ENCODE results near the gene CCDC141.
"Not testable (repeated sequence)": the region's sequence is repeated elsewhere in the genome, so short reads cannot be mapped to it uniquely, and the experiment has no call there.

Gene CCDC141

GRCh38 chr2:179036353-179036905, 13.5 kb downstream of the CCDC141 start:
- no peak for DNase-seq

- DNase-seq, result no peak
These were observed 18.1 kb downstream of the CCDC141 start for GRCh38 chr2:179031731-179032408.

GRCh38 chr2:179024445-179024844, 25.5 kb downstream of the CCDC141 start:
- DNase-seq, result no peak

- no peak for DNase-seq
These were observed 27.3 kb downstream of the CCDC141 start for GRCh38 chr2:179022685-179023084.

- DNase-seq, result no peak
These were observed 28.7 kb downstream of the CCDC141 start for GRCh38 chr2:179021258-179021657.

GRCh38 chr2:179020156-179020750, 29.7 kb downstream of the CCDC141 start:
- DNase-seq, result peak in 1 of 56 donors; percentile 1

- DNase-seq, result no peak
These were observed 30.7 kb downstream of the CCDC141 start for GRCh38 chr2:179019260-179019659.

GRCh38 chr2:179017773-179018357, 32.1 kb downstream of the CCDC141 start:
- DNase-seq, result no peak

- not testable (repeated sequence) for DNase-seq
These were observed 35.7 kb downstream of the CCDC141 start for GRCh38 chr2:179014189-179014588.

GRCh38 chr2:179005976-179006375, 44.0 kb downstream of the CCDC141 start:
- DNase-seq, result no peak

- DNase-seq, result no peak
These were observed 50.5 kb downstream of the CCDC141 start for GRCh38 chr2:178999476-178999875.

- DNase-seq, result no peak
These were observed 51.4 kb downstream of the CCDC141 start for GRCh38 chr2:178998539-178998938.

- DNase-seq, result no peak
These were observed 52.5 kb downstream of the CCDC141 start for GRCh38 chr2:178997477-178997876.

- DNase-seq, result no peak
These were observed 52.9 kb downstream of the CCDC141 start for GRCh38 chr2:178997067-178997466.

GRCh38 chr2:178994264-178994663, 55.7 kb downstream of the CCDC141 start:
- no peak for DNase-seq

GRCh38 chr2:178993788-178994187, 56.1 kb downstream of the CCDC141 start:
- no peak for DNase-seq

- DNase-seq, result not testable (repeated sequence)
These were observed 57.2 kb downstream of the CCDC141 start for GRCh38 chr2:178992719-178993118.

GRCh38 chr2:178990533-178991241, 59.2 kb downstream of the CCDC141 start:
- no peak for DNase-seq

GRCh38 chr2:178989424-178989823, 60.5 kb downstream of the CCDC141 start:
- not testable (repeated sequence) for DNase-seq

GRCh38 chr2:178982652-178983051, 67.3 kb downstream of the CCDC141 start:
- not testable (repeated sequence) for DNase-seq

GRCh38 chr2:178980815-178981214, 69.1 kb downstream of the CCDC141 start:
- no peak for DNase-seq

GRCh38 chr2:178978667-178979066, 71.3 kb downstream of the CCDC141 start:
- DNase-seq, result no peak
